Stimulated activated CD8-positive, alpha-beta memory T cell treated with anti-CD3 and anti-CD28 coated beads, Interleukin-12 subunit alpha, Interleukin-12 subunit beta, amount 100 ng/mL, for 24 hours (primary cell): ENCODE data around the gene GBX2.

Experiments used
- DNase-seq: peaks from one replicate; pipeline ENCODE4 v3.0.0-alpha.2; 2020; ENCODE audit errors: extremely low read depth

Gene GBX2

DNA sequence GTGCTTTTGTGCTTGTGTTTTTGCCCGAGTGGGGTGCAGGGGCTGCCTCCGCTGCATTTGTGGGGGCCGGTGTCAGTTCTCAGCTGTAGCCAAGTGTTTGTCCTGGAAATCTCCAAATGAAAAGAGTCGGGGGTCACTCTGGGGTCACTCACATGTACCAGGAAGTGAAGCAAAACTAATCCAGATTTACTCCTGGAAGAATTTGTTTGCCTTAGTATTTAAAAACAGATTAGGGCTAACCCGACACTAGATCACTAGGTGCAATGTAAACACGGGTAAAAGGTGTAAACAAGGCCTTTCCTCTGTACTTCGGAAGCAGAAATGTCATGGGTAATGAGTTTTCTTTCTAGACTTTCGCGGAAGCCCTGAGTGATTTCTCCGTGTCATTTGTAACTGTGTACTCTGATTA, 50.3 kb downstream of the GBX2 start:
- DNase-seq: no peak

DNA sequence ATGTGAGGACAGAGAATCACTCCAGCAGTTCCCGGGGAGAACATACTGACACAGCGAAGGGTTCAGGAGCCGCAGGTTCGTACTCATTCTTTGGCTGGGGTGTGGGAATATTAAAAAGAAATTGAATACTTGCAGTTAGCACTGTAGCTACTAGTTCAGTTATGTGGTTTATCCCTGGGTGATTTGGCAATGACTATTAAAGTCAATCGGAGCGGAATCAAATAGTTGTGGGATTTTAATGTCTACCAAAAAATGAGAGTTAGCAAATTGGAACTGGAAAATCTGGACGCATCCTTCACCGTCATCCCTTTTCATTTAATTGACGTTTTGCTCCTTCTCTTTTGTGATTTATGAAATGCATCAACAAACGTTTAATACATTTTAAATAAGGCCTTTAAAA, 50.8 kb downstream of the GBX2 start:
- no peak for DNase-seq
